Lung (tissue), 12 donors: ENCODE data around the gene CHRNA4. TPM values are rescaled to one million over a fixed set of nuclear protein-coding genes. Genes with fewer than 3 reads are reported as not detected.
"Not testable (repeated sequence)": the region's sequence is repeated elsewhere in the genome, so short reads cannot be mapped to it uniquely, and the experiment has no call there.

ENCODE experiments used
- ATAC-seq: fragments of 200-7000 bp; cut with Tn5 transposase; one replicate; pipeline ENCODE4 v1.9.1; 2020; ENCODE audit warnings: moderate number of reproducible peaks; ENCODE audit not compliant: insufficient read depth, low FRiP score
- DNase-seq, 3 donors: peaks; one replicate each; pipeline ENCODE4 v3.0.0-alpha.2; 2013 to 2017
- H3K27ac ChIP-seq, 2 donors: one replicate each; pipeline ENCODE4 v1.5.1; 2013; ENCODE audit warnings: mild to moderate bottlenecking in 2 of 2, moderate library complexity in 2 of 2, control low read depth in 1 of 2, inconsistent platforms in 1 of 2, low read depth in 1 of 2, low read length in 1 of 2
- H3K27me3 ChIP-seq, 3 donors: one replicate each; pipeline ENCODE4 v1.5.1; 2013; ENCODE audit warnings: low read length in 2 of 3; ENCODE audit not compliant: control insufficient read depth in 3 of 3, insufficient read depth in 3 of 3
- H3K36me3 ChIP-seq, 4 donors: one replicate each; pipeline ENCODE4 v1.5.1; 2013; ENCODE audit warnings: low read length in 4 of 4, mild to moderate bottlenecking in 1 of 4, moderate library complexity in 1 of 4; ENCODE audit not compliant: control insufficient read depth in 4 of 4, insufficient read depth in 4 of 4
- H3K4me1 ChIP-seq, 5 donors: one replicate each; pipeline ENCODE4 v1.5.1; 2013; ENCODE audit warnings: low read length in 5 of 5, mild to moderate bottlenecking in 2 of 5, moderate library complexity in 1 of 5; ENCODE audit not compliant: control insufficient read depth in 5 of 5, insufficient read depth in 5 of 5
- H3K4me3 ChIP-seq: one replicate; pipeline ENCODE4 v1.5.1; 2013; ENCODE audit warnings: mild to moderate bottlenecking, control low read depth, moderate library complexity
- H3K9ac ChIP-seq, 2 donors: one replicate each; pipeline ENCODE4 v1.5.1; 2013; ENCODE audit warnings: low read length in 2 of 2, control low read depth in 1 of 2; ENCODE audit not compliant: insufficient read depth in 1 of 2
- H3K9me3 ChIP-seq, 4 donors: one replicate each; pipeline ENCODE4 v1.5.1; 2013; ENCODE audit warnings: low read length in 3 of 4, mild to moderate bottlenecking in 1 of 4, moderate library complexity in 1 of 4; ENCODE audit not compliant: control insufficient read depth in 4 of 4, insufficient read depth in 3 of 4
- WGBS, 2 donors: extraction: QIAGEN DNeasy Blood & Tissue Kit; methylation state at CpG; one replicate each; pipeline ENCODE4 v1.1.7; 2013; 5-methylcytosine and 5-hydroxymethylcytosine counted together
- polyA plus RNA-seq, 2 donors: library from polyadenylated mRNA; stranded (reverse); fragments of 200-250 nt; gene quantifications; one replicate each; pipeline ENCODE4 v1.2.1, GENCODE V29; 2013
- total RNA-seq, 2 donors: library from RNA; depleted of rRNA in 1 of 2; stranded (reverse); fragments of >200 nt in 1 of 2; gene quantifications; one replicate each; pipeline ENCODE4 v1.2.1, GENCODE V29; 2014 to 2021
- TF ChIP-seq, protein P1 (sequence below): IDR thresholded peaks from 2 replicates; pipeline ENCODE4 v1.5.1; 2012; ENCODE audit warnings: mild to moderate bottlenecking; ENCODE audit errors: control extremely low read depth, extremely low read depth
- donor health status: control.
- donor health status: control.
- donor health status: Bipolar disorder and iron deficiency.
- donor health status: healthy.
- donor health status: DM: yes; HTN: yes; CAD: no.

Gene CHRNA4
- total and polyA plus RNA-seq, 4 donors, result 0.01 to 1.1 (median 0.46) TPM

DNA sequence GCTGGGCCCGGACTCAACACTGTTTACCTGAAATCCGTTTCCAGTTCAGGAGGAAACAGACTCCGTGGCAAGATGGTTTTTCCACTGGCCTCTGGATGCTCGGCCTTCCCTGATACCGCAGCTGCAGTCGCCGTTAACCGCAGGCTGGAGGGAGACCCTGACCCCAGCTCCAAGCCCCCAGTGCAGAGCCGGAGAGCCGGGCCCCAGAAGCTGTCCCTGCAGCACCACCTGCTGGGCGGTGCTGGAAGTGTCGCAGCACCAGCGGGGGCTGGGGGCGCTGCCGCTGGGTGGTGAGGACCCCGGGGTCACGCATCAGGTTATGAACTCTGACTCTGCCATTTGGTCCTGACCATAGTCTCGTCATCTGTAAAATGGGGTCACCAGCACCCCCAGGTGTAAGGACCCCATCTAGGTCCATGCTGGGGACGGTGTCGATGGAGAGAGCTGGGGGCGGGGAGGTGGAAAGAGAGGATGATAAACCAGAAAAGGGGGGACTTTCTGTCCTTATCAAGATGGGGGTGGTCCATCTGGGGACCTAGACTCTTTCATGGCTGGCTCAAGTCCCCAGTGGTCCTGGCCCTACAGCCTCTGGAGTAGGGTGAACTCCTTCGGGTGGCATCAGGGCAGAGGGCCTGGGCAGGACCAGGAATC is 20.8 kb upstream of the CHRNA4 start:
- Histone ChIP-seq H3K27ac (no peak overlapping the region), H3K4me1 (peaks cover 0 to 18% (median 0%) of the 10 kb centered on the region in 5 donors), H3K36me3 (no peaks in the 10 kb centered on the region), H3K4me3 (no peak overlapping the region), H3K9me3 (peaks cover 0 to 17% (median 5%) of the 10 kb centered on the region in 4 donors), H3K27me3 (peaks cover 3 to 8% (median 8%) of the 10 kb centered on the region in 3 donors), H3K9ac (no peak overlapping the region)
- WGBS, 2 donors, result 20 to 24% methylated on average over 20 to 22 of the region's 22 CpGs
- ATAC-seq, result no peak
- peak in 2 of 3 donors; percentile 22 to 56 for DNase-seq
- TF ChIP-seq, protein P1, sequence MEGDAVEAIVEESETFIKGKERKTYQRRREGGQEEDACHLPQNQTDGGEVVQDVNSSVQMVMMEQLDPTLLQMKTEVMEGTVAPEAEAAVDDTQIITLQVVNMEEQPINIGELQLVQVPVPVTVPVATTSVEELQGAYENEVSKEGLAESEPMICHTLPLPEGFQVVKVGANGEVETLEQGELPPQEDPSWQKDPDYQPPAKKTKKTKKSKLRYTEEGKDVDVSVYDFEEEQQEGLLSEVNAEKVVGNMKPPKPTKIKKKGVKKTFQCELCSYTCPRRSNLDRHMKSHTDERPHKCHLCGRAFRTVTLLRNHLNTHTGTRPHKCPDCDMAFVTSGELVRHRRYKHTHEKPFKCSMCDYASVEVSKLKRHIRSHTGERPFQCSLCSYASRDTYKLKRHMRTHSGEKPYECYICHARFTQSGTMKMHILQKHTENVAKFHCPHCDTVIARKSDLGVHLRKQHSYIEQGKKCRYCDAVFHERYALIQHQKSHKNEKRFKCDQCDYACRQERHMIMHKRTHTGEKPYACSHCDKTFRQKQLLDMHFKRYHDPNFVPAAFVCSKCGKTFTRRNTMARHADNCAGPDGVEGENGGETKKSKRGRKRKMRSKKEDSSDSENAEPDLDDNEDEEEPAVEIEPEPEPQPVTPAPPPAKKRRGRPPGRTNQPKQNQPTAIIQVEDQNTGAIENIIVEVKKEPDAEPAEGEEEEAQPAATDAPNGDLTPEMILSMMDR, result peak; percentile 49

DNA sequence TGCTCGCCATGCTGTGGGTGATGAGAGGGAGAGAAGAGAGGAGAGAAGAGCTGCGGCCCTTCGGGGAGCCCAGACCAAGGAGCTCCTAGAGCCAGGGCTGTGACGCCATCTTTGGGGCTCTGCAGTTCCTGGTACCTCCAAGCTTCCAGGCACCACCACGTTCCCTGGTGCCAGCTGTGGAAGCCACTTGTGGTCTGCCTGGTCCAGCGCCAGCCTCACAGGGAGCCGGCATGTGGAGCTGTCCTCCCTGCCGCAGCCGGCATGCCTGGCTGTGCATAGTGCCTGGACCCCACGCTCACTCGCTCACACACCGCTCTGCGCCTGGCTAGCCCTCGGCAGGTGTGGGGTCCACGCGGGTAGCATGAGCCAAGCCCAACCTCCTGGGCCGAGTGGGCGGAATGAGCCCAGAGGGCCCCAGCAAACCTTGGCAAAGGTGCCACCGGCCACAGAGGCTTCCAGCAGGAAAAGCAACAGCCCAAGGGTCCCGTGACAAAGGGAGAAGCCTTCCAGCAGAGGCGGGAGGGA is 19.3 kb upstream of the CHRNA4 start:
- WGBS, 2 donors, result 87 to 95% methylated on average over 21 of the region's 21 CpGs
- H3K9me3 ChIP-seq, result peaks cover 0 to 15% (median 0%) of the 10 kb centered on the region in 4 donors
- H3K27me3 ChIP-seq, result peaks cover 3 to 8% (median 8%) of the 10 kb centered on the region in 3 donors
- TF ChIP-seq, protein P1, result no peak
- no peak overlapping the region for H3K27ac ChIP-seq
- H3K9ac ChIP-seq, result no peak overlapping the region
- H3K4me3 ChIP-seq, result no peak overlapping the region
- DNase-seq, result no peak
- H3K36me3 ChIP-seq, result no peaks in the 10 kb centered on the region
- H3K4me1 ChIP-seq, result peaks cover 0 to 23% (median 0%) of the 10 kb centered on the region in 5 donors
- ATAC-seq, result no peak

DNA sequence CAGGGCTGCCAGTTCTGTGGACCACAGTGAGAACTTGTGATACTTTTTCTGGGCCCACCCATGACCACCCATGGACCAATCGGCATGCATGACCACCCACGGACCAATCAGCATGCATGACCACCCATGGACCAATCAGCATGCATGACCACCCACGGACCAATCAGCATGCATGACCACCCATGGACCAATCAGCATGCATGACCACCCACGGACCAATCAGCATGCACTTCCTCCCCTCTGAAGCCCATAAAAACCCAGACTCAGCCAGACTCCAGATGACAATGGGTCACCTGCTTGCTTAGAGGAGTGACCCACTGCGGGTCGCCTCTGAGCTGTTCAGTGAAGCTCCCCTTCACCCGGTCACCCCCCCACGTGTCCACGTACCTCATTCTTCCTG is 18.7 kb upstream of the CHRNA4 start:
- not testable (repeated sequence) for H3K27ac ChIP-seq, H3K36me3 ChIP-seq, H3K4me3 ChIP-seq, ATAC-seq, DNase-seq, H3K9ac ChIP-seq
- Histone ChIP-seq H3K9me3 (peaks cover 0 to 15% (median 0%) of the 10 kb centered on the region in 4 donors), H3K4me1 (peaks cover 0 to 23% (median 0%) of the 10 kb centered on the region in 5 donors), H3K27me3 (peaks cover 3 to 11% (median 8%) of the 10 kb centered on the region in 3 donors)
- 80 to 94% methylated on average over 9 of the region's 9 CpGs for WGBS, 2 donors

DNA sequence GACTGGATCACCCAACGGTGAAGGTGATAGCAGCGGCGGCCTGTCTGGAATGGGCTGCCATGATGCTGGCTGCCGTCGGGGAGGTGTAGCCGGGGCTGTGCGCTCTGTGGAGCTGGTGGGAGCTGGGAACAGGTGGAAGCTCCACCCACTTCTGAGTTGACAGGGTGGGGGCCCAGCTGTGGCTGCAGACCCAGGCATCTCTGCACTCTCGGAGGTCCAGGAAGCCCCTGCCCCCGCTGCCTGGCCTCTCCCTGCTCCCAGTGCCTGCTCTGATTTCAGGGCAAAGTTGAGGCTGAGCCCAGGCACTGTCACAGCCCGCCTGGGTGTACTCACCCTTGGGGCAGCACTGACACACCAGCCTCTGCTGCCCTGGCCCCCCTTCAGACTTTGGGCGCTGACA is 18.1 kb upstream of the CHRNA4 start:
- no peaks in the 10 kb centered on the region for H3K36me3 ChIP-seq
- no peak overlapping the region for H3K9ac ChIP-seq
- H3K27me3 ChIP-seq, result peaks cover 3 to 14% (median 8%) of the 10 kb centered on the region in 3 donors
- TF ChIP-seq, protein P1, result no peak
- peaks cover 0 to 23% (median 0%) of the 10 kb centered on the region in 5 donors for H3K4me1 ChIP-seq
- H3K4me3 ChIP-seq, result no peak overlapping the region
- DNase-seq (no peak), ATAC-seq (no peak)
- H3K9me3 ChIP-seq, result peaks cover 0 to 15% (median 0%) of the 10 kb centered on the region in 4 donors
- H3K27ac ChIP-seq, result no peak overlapping the region
- 71 to 80% methylated on average over 10 to 11 of the region's 11 CpGs for WGBS, 2 donors
